Activated T-cell treated with anti-CD3 and anti-CD28 coated beads for 1 hour (primary cell): ENCODE measurements around the gene STAG1.
"Not testable (repeated sequence)": the region's sequence is repeated elsewhere in the genome, so short reads cannot be mapped to it uniquely, and the experiment has no call there.

Experiments used
- DNase-seq: peaks from one replicate; pipeline ENCODE4 v3.0.0-alpha.2; 2020; ENCODE audit warnings: low read depth

STAG1 gene

DNA sequence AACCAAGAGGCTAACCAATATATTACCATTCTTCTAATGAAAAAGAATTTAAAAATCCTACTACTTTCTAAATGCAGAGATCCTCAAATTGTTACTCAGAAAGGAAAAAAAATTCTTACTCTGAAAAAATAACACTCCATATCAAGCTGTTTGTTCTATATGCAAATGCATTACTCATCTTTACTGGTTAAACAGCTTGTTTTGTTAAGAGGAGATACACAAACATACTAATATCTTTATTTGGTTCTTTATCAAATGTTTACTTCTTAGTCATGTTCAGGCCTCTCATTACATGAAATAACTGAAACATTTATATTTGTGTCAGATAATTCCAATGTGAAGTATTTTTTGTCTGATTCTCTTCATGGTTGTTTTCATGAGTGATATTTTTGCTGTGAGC lies 355.3 kb downstream of the STAG1 start:
- DNase-seq = no peak

- DNase-seq = no peak
These were observed 361.6 kb downstream of the STAG1 start for GRCh38 chr3:136390574-136390973.

DNA sequence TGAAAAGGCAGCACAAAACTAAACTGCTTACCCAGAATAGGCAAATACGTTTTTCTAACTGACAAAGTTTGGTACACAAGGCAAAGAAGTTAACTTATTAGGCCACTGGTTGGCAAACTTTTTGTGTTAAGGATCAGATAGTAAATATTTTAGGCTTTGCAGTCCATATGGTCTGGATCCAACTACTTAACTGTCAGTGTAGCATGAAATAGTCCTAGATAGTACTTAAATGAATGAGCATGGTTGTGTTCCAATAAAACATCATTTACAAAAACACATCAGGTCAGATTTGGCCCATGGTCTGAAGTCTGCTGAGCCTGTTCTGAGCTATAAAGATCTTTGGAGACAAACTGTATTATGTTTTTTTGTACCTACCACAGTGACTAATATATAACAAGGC lies 365.1 kb downstream of the STAG1 start:
- DNase-seq = no peak

- DNase-seq = no peak
These were observed 366.7 kb downstream of the STAG1 start for GRCh38 chr3:136385457-136385856.

- no peak for DNase-seq
These were observed 371.1 kb downstream of the STAG1 start for GRCh38 chr3:136381051-136381450.

- DNase-seq = no peak
These were observed 371.6 kb downstream of the STAG1 start for GRCh38 chr3:136380530-136380929.

DNA sequence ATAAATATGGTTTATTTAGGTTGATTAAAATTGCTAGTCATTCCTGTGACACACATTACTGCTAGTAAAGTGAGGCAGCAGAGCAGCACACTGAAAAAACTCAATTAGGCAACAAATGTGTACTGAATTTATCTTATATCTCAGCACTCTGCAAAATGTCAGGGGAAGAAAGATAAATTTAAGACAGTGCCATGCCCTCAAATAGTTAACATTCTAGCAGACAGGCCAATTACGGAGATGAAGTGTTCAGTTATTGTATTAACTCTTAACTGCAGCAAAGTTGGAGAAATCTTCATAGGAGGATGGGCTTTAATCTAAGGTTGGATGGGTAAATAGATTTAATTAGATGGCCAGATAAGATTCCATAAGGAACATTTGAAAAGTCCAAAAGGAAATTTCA lies 374.2 kb downstream of the STAG1 start:
- no peak for DNase-seq

DNA sequence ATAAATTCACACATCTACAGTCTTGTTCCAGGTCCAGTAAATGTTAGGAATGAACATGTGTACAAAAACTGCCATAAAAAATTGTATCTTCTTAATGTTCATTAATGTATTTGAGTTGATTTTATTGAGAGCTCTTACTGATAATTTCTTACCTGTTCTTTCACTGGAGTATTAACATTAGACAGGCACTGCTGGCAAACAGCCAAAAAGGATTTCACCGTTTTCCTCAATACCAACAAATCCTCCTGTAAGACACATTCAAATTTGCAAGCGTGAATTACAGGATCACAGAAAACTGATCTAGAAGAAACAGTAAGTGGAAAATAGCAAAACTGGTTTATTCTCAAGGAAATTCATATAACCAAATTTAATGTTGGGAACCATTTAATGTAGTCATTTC lies 374.7 kb downstream of the STAG1 start:
- DNase-seq = no peak

DNA sequence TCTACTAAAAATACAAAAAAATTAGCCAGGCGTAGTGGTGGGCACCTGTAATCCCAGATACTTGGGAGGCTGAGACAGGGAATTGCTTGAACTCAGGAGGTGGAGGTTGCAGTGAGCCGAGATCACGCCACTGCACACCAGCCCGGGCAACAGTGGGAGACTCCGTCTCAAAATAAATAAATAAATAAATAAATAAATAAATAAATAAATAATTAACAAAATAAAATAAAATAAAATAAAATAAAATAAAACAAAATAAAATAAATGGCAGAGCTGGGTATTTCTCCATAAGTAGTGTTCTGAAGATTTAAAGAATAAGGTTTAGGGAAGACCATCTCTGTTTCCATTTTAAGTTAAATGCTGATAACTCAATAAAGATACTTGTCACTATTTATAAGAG lies 376.4 kb downstream of the STAG1 start:
- not testable (repeated sequence) for DNase-seq

GRCh38 chr3:136366289-136366688 lies 385.9 kb downstream of the STAG1 start:
- no peak for DNase-seq

GRCh38 chr3:136353461-136353860 lies 398.7 kb downstream of the STAG1 start:
- no peak for DNase-seq

DNA sequence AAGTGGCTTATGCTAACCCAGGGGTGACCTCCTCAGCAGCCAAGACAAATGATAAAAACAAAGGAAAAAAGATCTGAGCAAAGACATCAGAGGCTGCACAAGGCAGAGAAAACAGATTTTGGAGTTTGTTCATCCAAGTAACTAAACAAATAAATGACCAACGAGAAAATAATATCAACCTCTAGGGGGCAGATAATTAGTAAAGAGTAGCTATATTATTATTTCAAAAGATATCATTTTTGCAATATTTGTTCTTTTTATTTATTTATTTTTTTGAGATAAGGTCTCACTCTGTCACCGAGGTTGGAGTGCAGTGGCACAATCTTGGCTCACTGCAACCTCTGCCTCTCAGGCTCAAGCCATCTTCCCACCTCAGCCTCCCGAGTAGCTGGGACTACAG lies 400.3 kb downstream of the STAG1 start:
- DNase-seq = no peak

- DNase-seq = no peak
These were observed 400.8 kb downstream of the STAG1 start for GRCh38 chr3:136351351-136351750.

- DNase-seq = no peak
These were observed 401.6 kb downstream of the STAG1 start for GRCh38 chr3:136350557-136350956.

DNA sequence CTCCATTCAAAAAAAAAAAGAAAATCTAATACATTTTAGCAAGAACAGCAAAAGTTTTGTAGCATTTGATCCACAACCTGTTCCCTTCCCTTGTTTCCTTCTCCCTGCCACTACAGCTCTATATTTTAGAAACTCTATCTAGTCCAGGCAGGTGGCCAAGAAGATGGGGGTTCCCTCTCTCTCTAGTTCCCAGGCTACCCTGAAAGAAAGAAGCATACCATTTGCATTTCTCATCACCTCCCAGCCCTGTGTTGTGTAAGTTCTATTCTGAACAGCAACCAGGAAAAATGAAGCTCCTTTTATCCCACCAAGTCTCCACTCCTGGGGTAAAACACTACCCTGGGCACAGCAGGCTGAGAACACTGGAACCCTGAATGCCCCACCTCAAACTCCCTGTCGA lies 402.0 kb downstream of the STAG1 start:
- DNase-seq = no peak

DNA sequence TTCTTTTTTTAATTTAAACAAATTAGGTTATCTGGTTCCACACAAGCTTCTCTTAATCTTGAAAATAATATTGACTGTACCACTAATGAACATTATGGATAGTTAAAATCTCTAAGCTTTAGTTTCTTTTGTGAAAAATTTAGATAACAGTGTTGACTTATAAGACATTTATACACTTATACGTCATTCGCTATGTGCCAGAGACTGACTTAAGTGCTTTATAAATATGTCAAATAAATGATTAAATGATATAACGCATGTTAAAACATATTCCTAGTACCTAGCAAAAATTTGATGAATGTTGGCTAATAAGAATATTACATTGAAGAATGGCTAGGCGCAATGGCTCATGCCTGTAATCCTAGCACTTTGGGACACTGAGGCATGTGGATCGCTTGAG lies 405.7 kb downstream of the STAG1 start:
- DNase-seq = no peak

DNA sequence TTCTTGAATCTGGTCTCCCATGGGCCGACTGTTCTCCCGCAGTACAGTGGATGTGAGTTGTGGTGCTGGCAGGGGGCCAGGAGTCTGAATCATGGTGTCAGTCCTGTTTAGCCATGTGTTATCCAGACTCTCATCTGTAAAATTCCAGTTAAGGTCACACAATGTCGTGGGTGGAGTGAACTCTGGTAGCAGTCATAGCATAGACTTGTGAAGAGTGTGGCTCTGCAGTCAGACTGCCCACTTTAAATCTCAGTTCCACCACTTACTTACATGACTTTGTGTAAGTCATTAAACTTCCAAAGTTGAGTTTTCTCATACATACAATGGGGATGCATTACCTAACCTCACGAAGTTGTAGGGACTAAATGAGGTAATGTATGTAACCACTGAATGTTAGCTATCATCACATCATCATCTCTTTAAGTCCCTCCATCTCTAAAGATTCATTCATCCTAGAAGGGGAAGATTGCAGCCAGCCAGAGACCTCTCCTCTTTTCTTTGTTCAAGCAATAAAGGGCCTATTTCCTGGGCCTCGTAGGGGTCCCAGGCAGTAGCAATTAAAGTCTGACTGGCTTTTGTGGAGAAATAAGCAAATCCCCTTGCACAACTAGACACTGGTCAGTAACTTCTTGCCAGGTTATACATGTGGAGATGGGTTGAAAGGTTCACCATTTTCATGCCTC lies 408.2 kb downstream of the STAG1 start:
- DNase-seq = no peak

DNA sequence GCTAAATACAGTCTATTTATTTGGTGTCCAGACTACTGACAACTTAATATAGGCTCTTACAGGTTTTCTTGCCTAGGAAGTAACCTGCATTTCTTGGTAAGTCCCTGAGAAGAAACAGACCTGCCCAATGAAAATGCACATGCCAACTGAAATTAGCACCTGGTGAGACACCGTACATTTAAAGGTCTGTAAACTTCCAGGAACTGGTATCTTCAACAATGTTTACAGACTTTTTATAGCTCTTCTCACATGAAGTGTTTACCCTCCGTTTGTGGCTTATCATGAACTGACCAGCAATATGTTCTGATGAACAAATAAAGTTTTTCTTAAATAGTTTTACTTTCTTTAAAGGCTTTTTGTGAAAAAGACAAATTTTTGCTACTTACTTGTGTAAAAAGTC lies 408.7 kb downstream of the STAG1 start:
- DNase-seq = no peak

- no peak for DNase-seq
These were observed 415.7 kb downstream of the STAG1 start for GRCh38 chr3:136336329-136337100.

- DNase-seq = not testable (repeated sequence)
These were observed 417.5 kb downstream of the STAG1 start for GRCh38 chr3:136334726-136335125.

GRCh38 chr3:136334209-136334608 lies 418.0 kb downstream of the STAG1 start:
- no peak for DNase-seq

- DNase-seq = no peak
These were observed 419.4 kb downstream of the STAG1 start for GRCh38 chr3:136332776-136333175.

- no peak for DNase-seq
These were observed 419.9 kb downstream of the STAG1 start for GRCh38 chr3:136332302-136332701.

- no peak for DNase-seq
These were observed 421.3 kb downstream of the STAG1 start for GRCh38 chr3:136330900-136331299.
